ENCODE data around the gene PYCR2. TPM values are rescaled to one million over a fixed set of nuclear protein-coding genes. Genes with fewer than 3 reads are reported as not detected.
A peak's percentile ranks its signal among the peaks of the same experiment; 100 is the strongest.
"Not testable (repeated sequence)": the region's sequence is repeated elsewhere in the genome, so short reads cannot be mapped to it uniquely, and the experiment has no call there.

PYCR2 gene
- polyA plus RNA-seq (2012; ENCODE audit: insufficient read depth, insufficient read length), result 170 TPM

- peak within 1 kb of the TSS; percentile 97 for H3K4me3 ChIP-seq (ENCODE audit: low read length)
- DNase-seq (ENCODE audit: low read depth, low spot score), result peak; percentile 93
Observed at GRCh38 chr1:225923692-225924555, at the start of gene PYCR2. Gene PYCR2 (minus strand): TSS chr1:225924250. CDS start chr1:225924110, 140 bp downstream.

- H3K4me3 ChIP-seq (ENCODE audit: low read length), result no peak overlapping the region
- no peak for DNase-seq (ENCODE audit: low read depth, low spot score)
Observed at GRCh38 chr1:225973158-225973557, 49.1 kb upstream of the PYCR2 start.

- no peak overlapping the region for H3K4me3 ChIP-seq (ENCODE audit: low read length)
- DNase-seq (ENCODE audit: low read depth, low spot score), result no peak
Observed at GRCh38 chr1:225972344-225973152, 48.5 kb upstream of the PYCR2 start.

- DNase-seq (ENCODE audit: low read depth, low spot score); H3K4me3 ChIP-seq (ENCODE audit: low read length): not testable (repeated sequence)
Observed at GRCh38 chr1:225970592-225971157, 46.6 kb upstream of the PYCR2 start.

GRCh38 chr1:225969751-225970150 lies 45.7 kb upstream of the PYCR2 start:
- not testable (repeated sequence) for DNase-seq (ENCODE audit: low read depth, low spot score); H3K4me3 ChIP-seq (ENCODE audit: low read length)

GRCh38 chr1:225965231-225965630 lies 41.2 kb upstream of the PYCR2 start:
- DNase-seq (ENCODE audit: low read depth, low spot score), result no peak
- no peak overlapping the region for H3K4me3 ChIP-seq (ENCODE audit: low read length)

- H3K4me3 ChIP-seq (ENCODE audit: low read length), result no peak overlapping the region
- DNase-seq (ENCODE audit: low read depth, low spot score), result no peak
Observed at GRCh38 chr1:225963735-225964530, 39.9 kb upstream of the PYCR2 start.

GRCh38 chr1:225962440-225962975 lies 38.5 kb upstream of the PYCR2 start:
- no peak overlapping the region for H3K4me3 ChIP-seq (ENCODE audit: low read length)
- DNase-seq (ENCODE audit: low read depth, low spot score), result peak; percentile 19

- no peak for DNase-seq (ENCODE audit: low read depth, low spot score)
- H3K4me3 ChIP-seq (ENCODE audit: low read length), result no peak overlapping the region
Observed at GRCh38 chr1:225961659-225962439, 37.8 kb upstream of the PYCR2 start.

GRCh38 chr1:225958041-225958440 lies 34.0 kb upstream of the PYCR2 start:
- DNase-seq (ENCODE audit: low read depth, low spot score), result no peak
- H3K4me3 ChIP-seq (ENCODE audit: low read length), result no peak overlapping the region

- no peak for DNase-seq (ENCODE audit: low read depth, low spot score)
- no peak overlapping the region for H3K4me3 ChIP-seq (ENCODE audit: low read length)
Observed at GRCh38 chr1:225954753-225955152, 30.7 kb upstream of the PYCR2 start.

GRCh38 chr1:225953315-225953714 lies 29.3 kb upstream of the PYCR2 start:
- H3K4me3 ChIP-seq (ENCODE audit: low read length), result no peak overlapping the region
- DNase-seq (ENCODE audit: low read depth, low spot score), result no peak

GRCh38 chr1:225950905-225951497 lies 27.0 kb upstream of the PYCR2 start:
- no peak for DNase-seq (ENCODE audit: low read depth, low spot score)

GRCh38 chr1:225949041-225949440 lies 25.0 kb upstream of the PYCR2 start:
- DNase-seq (ENCODE audit: low read depth, low spot score), result no peak
- no peak overlapping the region for H3K4me3 ChIP-seq (ENCODE audit: low read length)

More at GRCh38 chr1:225950905-225951497, 27.0 kb upstream of the PYCR2 start:
- no peak overlapping the region for H3K4me3 ChIP-seq (ENCODE audit: low read length)

GRCh38 chr1:225946803-225947202 lies 22.8 kb upstream of the PYCR2 start:
- H3K4me3 ChIP-seq (ENCODE audit: low read length), result no peak overlapping the region
- DNase-seq (ENCODE audit: low read depth, low spot score), result no peak

GRCh38 chr1:225946082-225946620 lies 22.1 kb upstream of the PYCR2 start:
- no peak overlapping the region for H3K4me3 ChIP-seq (ENCODE audit: low read length)
- no peak for DNase-seq (ENCODE audit: low read depth, low spot score)

- no peak for DNase-seq (ENCODE audit: low read depth, low spot score)
- no peak overlapping the region for H3K4me3 ChIP-seq (ENCODE audit: low read length)
Observed at GRCh38 chr1:225945564-225945963, 21.5 kb upstream of the PYCR2 start.

Data from Jurkat, Clone E6-1 (cell line).